Testis (tissue), 2 donors: ENCODE results near the gene MAP3K1.

Experiments
- CTCF ChIP-seq, 3 experiments: fragments of 450-650 bp in 2 of 3; fragments of 200-600 bp in 1 of 3; sonication (generic) in 1 of 3; IDR thresholded peaks; one replicate each; pipeline ENCODE4 v1.5.1; 2016 to 2019; ENCODE audit warnings: antibody characterized with exemption in 3 of 3, mild to moderate bottlenecking in 2 of 3, moderate library complexity in 1 of 3
- POLR2A ChIP-seq: fragments of 450-650 bp; IDR thresholded peaks from one replicate; pipeline ENCODE4 v1.6.1; 2017; ENCODE audit warnings: antibody characterized with exemption, mild to moderate bottlenecking, moderate library complexity

DNA sequence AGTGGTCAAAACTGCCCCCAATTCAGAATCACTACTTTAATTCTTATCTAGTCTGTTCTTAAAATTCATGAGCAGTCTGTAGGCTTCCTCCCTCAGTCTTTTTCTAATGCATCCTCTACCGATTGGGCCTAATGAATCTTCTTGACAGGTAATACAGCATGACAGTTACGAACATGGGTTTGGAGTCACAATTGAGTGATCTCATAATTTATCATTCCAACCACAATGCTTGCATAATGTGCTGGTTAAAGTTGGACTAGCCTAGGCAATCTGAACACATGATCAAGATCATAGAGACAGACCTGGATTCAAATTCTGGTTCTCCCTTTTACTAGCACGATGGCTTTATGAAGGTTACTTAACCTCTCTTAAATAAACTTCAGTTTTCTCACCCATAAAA is 61.0 kb downstream of the MAP3K1 start:
- TF ChIP-seq CTCF (IDR thresholded peaks at IDR 0.05) (no peak), POLR2A (no peak)
